Parathyroid adenoma (tissue), 2 donors: ENCODE measurements around the gene SFTPA2.
"Not testable (repeated sequence)": the region's sequence is repeated elsewhere in the genome, so short reads cannot be mapped to it uniquely, and the experiment has no call there.

Experiments
- H2AFZ ChIP-seq: fragments of 300-600 bp; sonication (generic); one replicate; pipeline ENCODE4 v1.7.0; 2017; ENCODE audit warnings: antibody characterized with exemption, mild to moderate bottlenecking
- H3K27ac ChIP-seq: fragments of 300-600 bp; sonication (generic); one replicate; pipeline ENCODE4 v1.7.0; 2017
- H3K27me3 ChIP-seq: fragments of 300-600 bp; sonication (generic); one replicate; pipeline ENCODE4 v1.7.0; 2017; ENCODE audit warnings: low read length; ENCODE audit not compliant: control insufficient read depth, insufficient read depth
- H3K36me3 ChIP-seq: fragments of 300-600 bp; sonication (generic); one replicate; pipeline ENCODE4 v1.7.0; 2017; ENCODE audit warnings: low read length; ENCODE audit not compliant: control insufficient read depth, insufficient read depth
- H3K4me1 ChIP-seq: fragments of 300-600 bp; sonication (generic); one replicate; pipeline ENCODE4 v1.7.0; 2017; ENCODE audit warnings: control low read depth
- H3K4me2 ChIP-seq: fragments of 300-600 bp; sonication (generic); one replicate; pipeline ENCODE4 v1.7.0; 2017; ENCODE audit warnings: low read length
- H3K4me3 ChIP-seq: fragments of 300-600 bp; sonication (generic); one replicate; pipeline ENCODE4 v1.7.0; 2017; ENCODE audit warnings: low read depth, low read length
- H3K79me2 ChIP-seq: fragments of 300-600 bp; sonication (generic); one replicate; pipeline ENCODE4 v1.7.0; 2017; ENCODE audit warnings: control low read depth
- H3K9ac ChIP-seq: fragments of 300-600 bp; sonication (generic); one replicate; pipeline ENCODE4 v1.7.0; 2017; ENCODE audit warnings: mild to moderate bottlenecking
- H3K9me3 ChIP-seq: fragments of 300-600 bp; sonication (generic); one replicate; pipeline ENCODE4 v1.7.0; 2017; ENCODE audit warnings: low read length; ENCODE audit not compliant: control insufficient read depth
- CTCF ChIP-seq: fragments of 300-600 bp; sonication (generic); IDR thresholded peaks from one replicate; pipeline ENCODE4 v1.7.0; 2017; ENCODE audit warnings: antibody characterized with exemption, mild to moderate bottlenecking
- donor health status: primary hyperparathyroidism.

Gene SFTPA2

DNA sequence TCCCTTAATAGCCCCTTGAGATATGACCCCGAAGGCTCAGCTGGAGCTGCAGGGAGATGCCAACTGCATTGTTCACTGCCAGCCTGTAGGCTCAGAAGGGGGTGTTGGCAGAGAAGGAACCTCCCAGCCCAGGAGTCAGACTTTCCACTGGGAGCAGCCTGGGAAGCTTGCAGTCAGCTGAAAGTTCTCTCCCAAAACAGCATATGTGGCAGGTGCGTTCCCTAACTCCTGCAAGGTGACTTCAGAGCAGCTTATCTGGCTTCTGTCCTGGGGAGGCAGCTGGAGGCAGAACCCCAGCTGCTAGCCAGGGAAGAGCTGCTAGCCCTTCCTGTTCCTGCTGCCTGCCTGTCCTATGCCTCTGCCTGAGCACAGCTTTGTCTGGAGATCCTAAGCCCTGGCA is 8.1 kb downstream of the SFTPA2 start:
- Histone ChIP-seq H3K4me1 (no peaks in the 10 kb centered on the region), H3K9ac (no peak overlapping the region), H3K4me2 (no peak overlapping the region), H3K9me3 (no peaks in the 10 kb centered on the region), H3K27me3 (no peaks in the 10 kb centered on the region), H3K36me3 (no peaks in the 10 kb centered on the region), H3K4me3 (no peak overlapping the region), H2AFZ (no peak overlapping the region), H3K79me2 (no peaks in the 10 kb centered on the region), H3K27ac (no peak overlapping the region)
- no peak for TF ChIP-seq CTCF

- Histone ChIP-seq H3K4me2 (no peak overlapping the region), H2AFZ (no peak overlapping the region), H3K4me1 (no peaks in the 10 kb centered on the region), H3K27me3 (no peaks in the 10 kb centered on the region), H3K27ac (no peak overlapping the region), H3K4me3 (no peak overlapping the region), H3K9ac (no peak overlapping the region), H3K36me3 (no peaks in the 10 kb centered on the region), H3K79me2 (no peaks in the 10 kb centered on the region), H3K9me3 (no peaks in the 10 kb centered on the region)
- TF ChIP-seq CTCF: no peak
Measured at GRCh38 chr10:79547973-79548372, 12.2 kb downstream of the SFTPA2 start.

GRCh38 chr10:79547128-79547527 is 13.1 kb downstream of the SFTPA2 start:
- H3K79me2 ChIP-seq, H2AFZ ChIP-seq, H3K4me3 ChIP-seq, H3K36me3 ChIP-seq, H3K9me3 ChIP-seq, H3K27ac ChIP-seq, H3K27me3 ChIP-seq, H3K4me1 ChIP-seq, H3K9ac ChIP-seq, H3K4me2 ChIP-seq: not testable (repeated sequence)

DNA sequence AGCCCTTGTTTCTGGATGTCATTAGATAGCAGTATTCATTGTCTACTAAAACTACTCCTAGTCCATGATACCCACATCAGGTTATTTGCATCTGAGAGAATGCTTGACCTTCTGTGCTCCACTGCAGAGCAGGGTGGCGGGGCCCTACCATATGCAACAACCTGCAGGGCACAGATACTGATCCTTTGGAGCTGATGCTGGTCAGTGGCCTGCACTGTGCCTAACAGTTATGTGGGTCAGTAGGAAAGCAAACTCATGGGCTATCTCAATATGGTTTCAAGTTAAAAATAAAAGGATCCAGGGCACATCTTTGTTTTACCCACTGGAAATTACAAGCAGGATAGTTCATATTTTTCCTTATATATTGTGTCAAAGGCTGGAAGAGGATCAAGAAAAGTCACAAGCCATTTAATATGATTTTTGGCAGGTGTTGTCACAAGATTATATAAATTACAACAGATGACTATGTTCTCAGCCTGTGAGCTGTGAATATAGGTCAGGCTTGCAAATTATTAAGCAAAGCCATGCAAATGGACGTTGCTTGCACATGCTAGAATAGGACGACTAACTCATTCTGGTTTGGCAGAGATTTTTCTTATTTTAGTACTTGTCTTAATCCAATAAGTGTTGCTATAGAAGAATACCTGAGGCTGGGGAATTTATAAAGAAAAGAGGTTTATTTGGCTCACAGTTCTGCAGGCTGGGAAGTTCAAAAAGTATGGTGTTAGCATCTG is 15.1 kb downstream of the SFTPA2 start:
- H3K27me3 ChIP-seq, H3K9ac ChIP-seq, H3K4me1 ChIP-seq, H3K4me3 ChIP-seq, H3K4me2 ChIP-seq, H3K79me2 ChIP-seq, H3K9me3 ChIP-seq, H2AFZ ChIP-seq, H3K36me3 ChIP-seq, H3K27ac ChIP-seq: not testable (repeated sequence)

DNA sequence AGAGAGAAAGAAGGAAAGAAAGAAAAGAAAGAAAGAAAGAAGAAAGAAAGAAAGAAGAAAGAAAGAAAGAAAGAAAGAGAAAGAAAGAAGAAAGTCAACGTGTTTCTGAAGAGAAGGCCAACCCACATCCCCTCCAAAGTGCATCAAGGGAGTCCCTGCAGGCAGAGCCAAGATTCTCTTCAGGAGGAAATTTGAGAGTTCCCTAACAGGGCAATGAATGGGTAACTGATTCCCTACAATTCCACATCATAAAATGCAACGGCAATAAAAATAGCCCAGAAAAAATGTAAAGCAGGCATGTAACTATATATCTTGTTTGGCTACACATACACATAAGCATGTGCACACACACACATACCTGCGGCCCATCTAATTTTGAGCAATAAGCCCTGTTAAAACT is 15.8 kb downstream of the SFTPA2 start:
- H3K4me1 ChIP-seq, H2AFZ ChIP-seq, H3K4me3 ChIP-seq, H3K79me2 ChIP-seq, H3K9me3 ChIP-seq, H3K27me3 ChIP-seq, H3K4me2 ChIP-seq, H3K9ac ChIP-seq, H3K36me3 ChIP-seq, H3K27ac ChIP-seq: not testable (repeated sequence)

DNA sequence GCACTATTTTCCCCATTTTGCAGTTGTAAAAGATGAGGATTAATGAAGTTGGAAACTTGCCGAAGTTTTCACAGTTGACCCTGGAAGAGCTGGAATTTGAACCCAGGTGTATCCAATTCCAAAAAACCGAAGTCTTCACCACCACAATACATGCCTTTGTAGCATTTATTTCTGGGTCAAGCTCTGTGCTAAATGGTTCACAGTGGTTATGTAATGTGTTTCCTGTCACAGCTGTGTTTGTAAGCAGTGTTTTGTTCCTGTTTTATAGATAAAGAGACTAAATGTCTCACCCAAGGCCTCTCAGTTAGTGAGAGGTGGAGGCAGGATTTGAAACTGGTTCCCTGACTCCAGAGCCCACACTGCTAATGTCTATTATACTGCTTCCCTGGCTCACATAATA is 17.6 kb downstream of the SFTPA2 start:
- Histone ChIP-seq H3K27ac (no peak overlapping the region), H2AFZ (no peak overlapping the region), H3K4me3 (no peak overlapping the region), H3K36me3 (no peaks in the 10 kb centered on the region), H3K4me1 (no peaks in the 10 kb centered on the region), H3K27me3 (no peaks in the 10 kb centered on the region), H3K9ac (no peak overlapping the region), H3K4me2 (no peak overlapping the region), H3K9me3 (no peaks in the 10 kb centered on the region), H3K79me2 (no peaks in the 10 kb centered on the region)
- no peak for TF ChIP-seq CTCF

GRCh38 chr10:79540930-79541329 is 19.3 kb downstream of the SFTPA2 start:
- H3K4me1 ChIP-seq, H2AFZ ChIP-seq, H3K27me3 ChIP-seq, H3K4me2 ChIP-seq, H3K9ac ChIP-seq, H3K36me3 ChIP-seq, H3K4me3 ChIP-seq, H3K9me3 ChIP-seq, H3K27ac ChIP-seq, H3K79me2 ChIP-seq: not testable (repeated sequence)

GRCh38 chr10:79538311-79538710 is 21.9 kb downstream of the SFTPA2 start:
- H3K79me2 ChIP-seq, H2AFZ ChIP-seq, H3K27ac ChIP-seq, H3K4me1 ChIP-seq, H3K9ac ChIP-seq, H3K27me3 ChIP-seq, H3K4me3 ChIP-seq, H3K4me2 ChIP-seq, H3K9me3 ChIP-seq, H3K36me3 ChIP-seq: not testable (repeated sequence)

DNA sequence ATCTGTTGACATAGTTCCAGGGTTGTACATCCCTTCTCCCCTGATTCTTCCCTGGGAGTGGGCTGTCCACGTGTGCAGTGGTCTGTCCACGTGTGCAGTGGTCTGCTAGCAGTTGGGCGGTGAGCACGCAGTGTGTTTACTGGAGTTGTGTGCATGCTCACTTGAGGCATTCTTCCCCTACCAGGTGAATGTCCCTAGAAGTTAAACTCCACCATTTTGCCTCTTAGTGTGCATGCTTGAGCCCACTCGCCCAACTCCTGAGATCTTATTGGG is 26.4 kb downstream of the SFTPA2 start:
- H3K4me2 ChIP-seq, H3K79me2 ChIP-seq, H3K27ac ChIP-seq, H3K36me3 ChIP-seq, H2AFZ ChIP-seq, H3K4me1 ChIP-seq, H3K9me3 ChIP-seq, H3K9ac ChIP-seq, H3K4me3 ChIP-seq, H3K27me3 ChIP-seq: not testable (repeated sequence)
